HTERT RPE-1 (cell line): ENCODE data around the gene MNX1.

Source experiments
- in situ Hi-C: fragments of 300-500 bp; cut with MboI; formaldehyde crosslinking; loops from 4 replicates; pipeline ENCODE4 v1.14.3; 2020; ENCODE audit warnings: low sequenced_read_pairs

Gene MNX1

GRCh38 chr7:157010588-157011332 is at the start of gene MNX1:
Gene MNX1 (minus strand): TSS chr7:157010663. CDS start chr7:157010350, 313 bp downstream.
- in situ Hi-C loops, result no loop called here

- in situ Hi-C loops, result no loop called here
Measured at GRCh38 chr7:157059534-157059933, 49.1 kb upstream of the MNX1 start.

- in situ Hi-C loops, result no loop called here
Measured at GRCh38 chr7:157058701-157059100, 48.2 kb upstream of the MNX1 start.

GRCh38 chr7:157058068-157058467 is 47.6 kb upstream of the MNX1 start:
- in situ Hi-C loops, result no loop called here

GRCh38 chr7:157056957-157057902 is 46.8 kb upstream of the MNX1 start:
- in situ Hi-C loops, result no loop called here

- in situ Hi-C loops, result no loop called here
Measured at GRCh38 chr7:157056246-157056645, 45.8 kb upstream of the MNX1 start.

GRCh38 chr7:157054927-157055326 is 44.5 kb upstream of the MNX1 start:
- in situ Hi-C loops, result no loop called here

GRCh38 chr7:157053118-157053517 is 42.7 kb upstream of the MNX1 start:
- in situ Hi-C loops, result no loop called here

GRCh38 chr7:157047148-157047547 is 36.7 kb upstream of the MNX1 start:
- in situ Hi-C loops, result no loop called here

- in situ Hi-C loops, result no loop called here
Measured at GRCh38 chr7:157046681-157047080, 36.2 kb upstream of the MNX1 start.

GRCh38 chr7:157044943-157045660 is 34.6 kb upstream of the MNX1 start:
- in situ Hi-C loops, result no loop called here

- in situ Hi-C loops, result no loop called here
Measured at GRCh38 chr7:157044147-157044687, 33.8 kb upstream of the MNX1 start.

- in situ Hi-C loops, result no loop called here
Measured at GRCh38 chr7:157043745-157044144, 33.3 kb upstream of the MNX1 start.

- in situ Hi-C loops, result no loop called here
Measured at GRCh38 chr7:157041514-157042277, 31.2 kb upstream of the MNX1 start.

- in situ Hi-C loops, result no loop called here
Measured at GRCh38 chr7:157041004-157041403, 30.5 kb upstream of the MNX1 start.

GRCh38 chr7:157037635-157038034 is 27.2 kb upstream of the MNX1 start:
- in situ Hi-C loops, result no loop called here

GRCh38 chr7:157037028-157037427 is 26.6 kb upstream of the MNX1 start:
- in situ Hi-C loops, result no loop called here

- in situ Hi-C loops, result no loop called here
Measured at GRCh38 chr7:157035979-157036378, 25.5 kb upstream of the MNX1 start.

GRCh38 chr7:157035302-157035701 is 24.8 kb upstream of the MNX1 start:
- in situ Hi-C loops, result no loop called here
